ENCODE measurements around the gene ATP10D. TPM values are rescaled to one million over a fixed set of nuclear protein-coding genes. Genes with fewer than 3 reads are reported as not detected.

Gene ATP10D
- polyA plus RNA-seq, 1 of the 3 experiments (the other 2 are of a cell fraction) = 7.9 TPM

GRCh38 chr4:47550899-47551548, 65.9 kb downstream of the ATP10D start:
- Histone ChIP-seq H3K27ac (ENCODE audit: low read depth in 2 of 2, low read length in 1 of 2) (peak overlapping the region in 1 of 2 experiments; percentile 50; a peak in 2 of 4 replicates), H4K20me1 (ENCODE audit: insufficient read depth) (no peaks in the 10 kb centered on the region), H3K79me2 (ENCODE audit: insufficient read depth) (no peaks in the 10 kb centered on the region), H3K27me3 (ENCODE audit: insufficient read depth) (no peaks in the 10 kb centered on the region), H2AFZ (ENCODE audit: low read depth) (no peak overlapping the region), H3K4me3 (ENCODE audit: low read depth in 2 of 2, low read length in 1 of 2) (no peak overlapping the region), H3K9ac (no peak overlapping the region), H3K4me1 (ENCODE audit: control insufficient read depth in 1 of 2, insufficient read depth in 2 of 2, low read depth in 1 of 2, low read length in 1 of 2) (peaks cover 0 to 10% of the 10 kb centered on the region in 2 experiments; a peak in 2 of 4 replicates), H3K9me2 (no peaks in the 10 kb centered on the region), H3K36me3 (replicated peaks in 1 of 2; ENCODE audit: control insufficient read depth in 1 of 2, insufficient read depth in 2 of 2, low read length in 1 of 2) (peaks cover 31 to 37% of the 10 kb centered on the region in 2 experiments), H3K9me3 (no peaks in the 10 kb centered on the region), H3F3A (replicated peaks; ENCODE audit: insufficient read depth) (peaks cover 12% of the 10 kb centered on the region), H3K4me2 (no peak overlapping the region; the same call in 1 of the 2 replicates)
- WGBS (ENCODE audit: low lambda C conversion rate) = 94% methylated on average over 7 of the region's 7 CpGs
- ChIA-PET POLR2A (no interaction called here), CTCF (interaction anchor here (1.2 kb wide), 1 partner anchor 14 kb away, joined by 4 read pairs; no protein-coding TSS in a partner anchor)
- DNase-seq = no peak
- no peak for TF ChIP-seq MEF2A (IDR thresholded peaks at IDR 0.05; ENCODE audit: borderline replicate concordance, low read depth)
- TF ChIP-seq MAX (IDR thresholded peaks at IDR 0.05; ENCODE audit: low read depth) = no peak
- TF ChIP-seq TEAD4 (IDR thresholded peaks at IDR 0.05; ENCODE audit: borderline replicate concordance, insufficient read depth) = no peak

- Histone ChIP-seq H3K27ac (ENCODE audit: low read depth in 2 of 2, low read length in 1 of 2) (peak overlapping the region in 1 of 2 experiments; percentile 50; a peak in 2 of 4 replicates), H3K79me2 (ENCODE audit: insufficient read depth) (no peaks in the 10 kb centered on the region), H4K20me1 (ENCODE audit: insufficient read depth) (no peaks in the 10 kb centered on the region), H3K4me2 (no peak overlapping the region; the same call in 1 of the 2 replicates), H3K9me2 (no peaks in the 10 kb centered on the region), H3K9ac (no peak overlapping the region), H3F3A (replicated peaks; ENCODE audit: insufficient read depth) (peaks cover 12% of the 10 kb centered on the region), H3K4me3 (ENCODE audit: low read depth in 2 of 2, low read length in 1 of 2) (no peak overlapping the region), H3K27me3 (ENCODE audit: insufficient read depth) (no peaks in the 10 kb centered on the region), H2AFZ (ENCODE audit: low read depth) (no peak overlapping the region), H3K9me3 (no peaks in the 10 kb centered on the region), H3K36me3 (replicated peaks in 1 of 2; ENCODE audit: control insufficient read depth in 1 of 2, insufficient read depth in 2 of 2, low read length in 1 of 2) (peaks cover 25 to 33% of the 10 kb centered on the region in 2 experiments), H3K4me1 (ENCODE audit: control insufficient read depth in 1 of 2, insufficient read depth in 2 of 2, low read depth in 1 of 2, low read length in 1 of 2) (peaks cover 0 to 10% of the 10 kb centered on the region in 2 experiments; a peak in 2 of 4 replicates)
- 0 out of 2 replicates have a peak, but pooled peaks have one; percentile 15 for TF ChIP-seq TCF12 (IDR thresholded peaks at IDR 0.05)
- TF ChIP-seq REST (IDR thresholded peaks at IDR 0.05; ENCODE audit: low read depth, low read length) = no peak
- no peak for TF ChIP-seq ZBTB33 (IDR thresholded peaks at IDR 0.05; ENCODE audit: borderline replicate concordance, low read depth)
- TF ChIP-seq PBX3 (IDR thresholded peaks at IDR 0.05) = 0 out of 2 replicates have a peak, but pooled peaks have one; percentile 5
- no peak for TF ChIP-seq YY1 (IDR thresholded peaks at IDR 0.05; ENCODE audit: low read depth)
- TF ChIP-seq FOSL2 (IDR thresholded peaks at IDR 0.05; ENCODE audit: borderline replicate concordance, low read depth) = peak; percentile 58
- peak; percentile 42 for TF ChIP-seq JUND (IDR thresholded peaks at IDR 0.05)
- ChIA-PET CTCF (interaction anchor here (1.2 kb wide), 1 partner anchor 13 kb away, joined by 4 read pairs; no protein-coding TSS in a partner anchor), POLR2A (no interaction called here)
- no peak for DNase-seq
These were observed 66.6 kb downstream of the ATP10D start for GRCh38 chr4:47551682-47552081.
